Activated CD4-positive, alpha-beta T cell treated with anti-CD3 and anti-CD28 coated beads for 1 hour (primary cell): ENCODE data around the gene MED23.

Experiments
- DNase-seq: peaks from one replicate; pipeline ENCODE4 v3.0.0-alpha.2; 2020

Gene MED23

GRCh38 chr6:131627724-131628682 lies at the start of gene MED23:
Gene MED23, minus strand, starts transcription at chr6:131628242. Its CDS starts 193 bp downstream, at chr6:131628049.
- DNase-seq: peak; percentile 91

DNA sequence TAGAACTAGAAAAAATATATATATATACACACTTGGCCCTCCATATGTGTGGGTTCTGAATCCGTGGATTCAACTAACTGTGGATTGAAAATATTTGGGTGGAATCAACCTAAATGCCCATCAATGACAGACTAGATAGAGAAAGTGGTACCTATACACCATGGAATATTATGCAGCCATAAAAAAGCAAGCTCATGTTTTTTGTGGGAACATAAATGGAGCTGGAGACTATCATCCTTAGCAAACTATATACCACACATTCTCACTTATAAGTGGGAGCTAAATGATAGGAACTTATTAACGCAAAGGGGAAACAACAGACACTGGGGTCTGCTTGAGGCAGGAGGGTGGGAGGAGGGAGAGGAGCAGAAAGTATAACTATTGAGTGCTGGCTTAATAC lies 45.1 kb upstream of the MED23 start:
- no peak for DNase-seq

- DNase-seq: no peak
Measured at GRCh38 chr6:131669891-131670290, 41.8 kb upstream of the MED23 start.

GRCh38 chr6:131663578-131664165 lies 35.6 kb upstream of the MED23 start:
- no peak for DNase-seq

- no peak for DNase-seq
Measured at GRCh38 chr6:131660195-131660594, 32.2 kb upstream of the MED23 start.

- no peak for DNase-seq
Measured at GRCh38 chr6:131658287-131658686, 30.2 kb upstream of the MED23 start.

- DNase-seq: no peak
Measured at GRCh38 chr6:131657630-131658111, 29.6 kb upstream of the MED23 start.

GRCh38 chr6:131657222-131657621 lies 29.2 kb upstream of the MED23 start:
- DNase-seq: no peak

DNA sequence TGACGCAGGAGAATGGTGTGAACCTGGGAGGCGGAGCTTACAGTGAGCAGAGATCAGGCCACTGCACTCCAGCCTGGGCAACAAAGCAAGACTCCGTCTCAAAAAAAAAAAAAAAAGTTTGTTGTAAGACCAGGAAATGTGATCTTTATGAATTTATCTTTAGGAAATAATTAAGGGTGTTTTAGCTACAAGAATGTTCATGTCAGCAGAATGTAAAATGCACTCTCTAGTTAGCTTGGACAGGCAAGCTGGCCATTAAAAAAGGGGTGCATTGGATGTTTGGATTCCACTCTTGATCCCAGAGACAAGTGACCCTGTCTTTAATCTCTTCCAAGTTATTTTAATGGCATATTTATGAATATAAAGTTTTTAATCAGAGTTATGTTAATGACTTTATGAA lies 28.6 kb upstream of the MED23 start:
- no peak for DNase-seq

DNA sequence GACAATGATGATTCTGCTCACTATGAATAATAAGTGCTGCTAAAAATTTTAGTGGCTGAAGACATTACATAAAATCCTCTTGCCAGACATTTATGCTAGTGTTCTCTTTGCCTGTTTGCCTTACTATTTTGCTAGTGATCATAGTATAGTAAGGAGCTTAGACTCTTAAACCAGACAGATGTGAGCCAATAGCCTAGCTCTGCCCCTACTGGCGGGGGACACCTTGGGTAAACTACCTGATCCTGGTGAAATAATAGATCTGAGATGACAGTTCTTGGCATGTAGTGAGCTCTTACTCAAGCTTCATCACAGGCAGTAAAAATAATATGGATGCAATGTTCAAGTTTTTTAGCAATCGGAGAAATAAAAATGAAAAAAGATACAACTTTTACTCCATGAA lies 27.9 kb upstream of the MED23 start:
- DNase-seq: no peak

DNA sequence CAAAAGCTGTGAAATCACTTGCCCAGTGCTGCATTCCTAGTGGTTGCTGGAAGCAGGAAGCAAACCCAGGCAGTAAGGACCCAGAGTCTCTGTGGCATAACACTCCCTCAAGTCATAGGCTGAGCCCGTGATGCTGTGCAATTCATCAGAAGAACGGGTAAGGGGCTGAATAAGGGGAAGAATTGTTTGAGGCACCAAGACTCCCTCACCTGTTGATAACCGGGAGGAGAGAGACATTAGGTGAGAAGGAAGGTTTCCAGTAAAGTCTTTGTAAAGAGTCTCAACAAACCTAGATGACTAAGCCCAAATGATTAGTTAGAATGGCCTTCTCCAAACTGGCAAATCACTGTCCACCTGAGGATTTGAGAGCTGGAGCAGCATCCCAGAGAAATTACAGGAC lies 27.3 kb upstream of the MED23 start:
- DNase-seq: no peak

- no peak for DNase-seq
Measured at GRCh38 chr6:131654326-131654725, 26.3 kb upstream of the MED23 start.

- DNase-seq: no peak
Measured at GRCh38 chr6:131652472-131652871, 24.4 kb upstream of the MED23 start.

DNA sequence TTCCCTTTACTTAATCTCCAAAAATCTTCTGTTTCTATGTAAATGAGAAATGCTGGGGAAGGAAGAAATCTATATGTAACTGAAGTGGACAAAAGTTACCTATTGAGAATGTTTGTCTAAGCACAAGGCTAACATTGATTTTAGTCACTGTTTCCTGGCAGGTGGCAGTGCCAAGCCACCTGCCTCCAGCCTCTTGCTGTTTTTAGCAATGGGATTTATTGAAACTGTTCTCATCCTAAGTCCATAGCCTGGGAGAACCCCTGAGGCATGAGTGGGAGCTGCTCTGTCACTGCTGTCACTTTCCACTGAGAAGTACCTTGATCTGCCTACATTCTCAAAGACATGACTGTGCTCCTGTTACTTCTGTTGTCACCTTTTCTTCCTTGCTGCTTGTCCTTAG lies 23.7 kb upstream of the MED23 start:
- DNase-seq: no peak

DNA sequence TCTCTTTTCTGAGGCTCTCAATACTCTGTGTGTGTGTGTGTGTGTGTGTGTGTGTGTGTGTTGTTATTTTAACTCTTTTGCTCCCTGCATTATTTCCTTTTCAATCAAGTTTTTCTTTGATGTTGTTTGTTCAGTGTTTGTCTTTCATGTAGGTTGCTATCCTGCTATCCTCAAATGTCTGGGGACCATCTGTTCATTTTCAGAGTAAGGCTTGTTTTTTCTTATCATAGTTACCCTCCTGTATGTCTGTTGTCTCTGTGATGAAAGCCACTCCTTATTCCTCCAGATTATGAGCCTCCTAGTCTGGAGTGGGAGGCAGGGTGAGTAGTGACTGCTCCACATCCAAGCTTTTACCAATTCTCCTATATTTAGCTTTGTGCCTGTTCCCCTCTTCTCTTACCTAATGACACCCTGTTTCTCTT lies 18.2 kb upstream of the MED23 start:
- DNase-seq: no peak

- no peak for DNase-seq
Measured at GRCh38 chr6:131645846-131646245, 17.8 kb upstream of the MED23 start.

DNA sequence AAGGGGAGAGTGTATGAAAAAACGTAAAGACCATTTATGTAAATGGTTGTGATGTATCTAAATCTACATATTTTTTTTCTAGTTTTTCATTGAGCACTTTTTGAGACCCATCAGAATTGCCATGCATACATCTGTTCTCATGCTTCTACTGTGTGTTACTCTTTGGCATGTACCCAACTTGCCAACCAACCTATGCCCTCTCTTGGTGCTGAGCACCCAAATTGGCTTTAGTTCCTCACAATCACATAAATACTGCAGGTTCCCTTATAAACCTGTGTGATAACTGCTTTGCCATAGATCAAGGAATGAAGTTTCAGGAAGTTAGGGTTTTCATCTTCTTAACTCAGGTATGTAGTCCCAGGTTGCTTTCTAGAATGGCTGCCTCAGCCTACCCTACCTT lies 16.9 kb upstream of the MED23 start:
- DNase-seq: no peak

DNA sequence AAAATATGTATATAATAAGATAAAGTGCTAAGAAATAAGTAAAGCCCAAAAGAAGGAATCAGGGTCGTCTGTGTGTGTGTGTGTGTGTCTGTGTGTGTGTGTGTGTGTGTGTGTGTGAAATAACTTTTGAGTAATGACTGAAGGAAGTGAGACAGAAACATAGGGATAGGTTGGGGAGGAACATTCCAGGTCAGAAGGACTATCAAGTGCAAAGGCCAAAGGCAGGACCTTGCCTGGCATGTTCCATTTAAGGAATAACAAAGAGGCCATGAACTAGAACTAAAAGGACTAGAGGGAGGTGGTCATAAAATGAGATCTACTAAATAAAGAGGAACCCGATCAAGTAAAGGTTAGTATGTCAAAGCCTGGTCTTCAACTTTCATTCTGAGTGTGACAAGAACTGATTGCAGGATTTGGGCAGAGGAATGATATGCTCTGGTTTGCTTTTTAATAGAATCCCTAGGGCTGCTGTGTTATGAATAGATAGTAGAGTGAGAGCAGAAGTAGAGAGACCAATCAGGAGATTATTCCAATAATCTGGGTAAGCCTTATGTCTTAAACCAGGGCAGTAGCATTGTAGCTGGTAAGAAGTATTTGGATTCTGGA lies 15.9 kb upstream of the MED23 start:
- DNase-seq: no peak

GRCh38 chr6:131642987-131643611 lies 15.1 kb upstream of the MED23 start:
- no peak for DNase-seq

DNA sequence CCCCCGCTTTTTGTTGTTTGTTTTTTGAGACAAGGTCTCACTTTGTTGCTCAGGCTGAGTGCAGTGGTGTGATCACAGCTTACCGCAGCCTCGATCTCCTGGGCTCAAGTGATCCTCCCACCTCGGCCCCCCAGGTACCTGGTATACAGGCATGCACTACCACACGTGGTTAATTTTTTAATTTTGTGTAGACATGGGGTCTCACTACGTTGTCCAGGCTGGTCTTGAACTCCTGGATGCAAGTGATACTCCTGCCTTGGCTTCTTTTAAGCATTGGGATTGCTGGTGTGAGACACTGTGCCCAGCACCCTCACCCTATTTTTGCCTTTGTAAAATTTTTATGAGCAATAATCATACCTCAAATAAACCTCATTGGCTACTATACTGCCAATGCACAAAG lies 14.5 kb upstream of the MED23 start:
- DNase-seq: no peak

- DNase-seq: no peak
Measured at GRCh38 chr6:131641554-131641953, 13.5 kb upstream of the MED23 start.

DNA sequence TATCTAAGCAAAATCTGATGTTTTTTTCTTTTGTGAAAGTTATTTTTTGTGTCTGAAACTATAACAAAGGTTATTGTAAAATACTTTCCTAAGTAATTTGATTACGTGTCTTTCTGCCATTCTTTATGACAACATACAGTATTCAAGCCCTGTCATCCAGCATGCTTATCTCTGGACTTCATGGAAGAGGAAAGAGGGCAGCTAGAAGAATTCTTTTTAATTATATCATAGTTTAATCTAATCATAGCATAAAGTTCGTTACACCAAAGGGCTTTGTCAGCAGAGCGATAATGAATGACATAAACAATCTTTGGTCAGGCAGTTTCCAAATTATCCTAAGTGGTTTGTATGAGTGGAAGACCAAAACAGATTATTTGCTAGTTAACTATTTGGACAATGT lies 12.5 kb upstream of the MED23 start:
- no peak for DNase-seq

DNA sequence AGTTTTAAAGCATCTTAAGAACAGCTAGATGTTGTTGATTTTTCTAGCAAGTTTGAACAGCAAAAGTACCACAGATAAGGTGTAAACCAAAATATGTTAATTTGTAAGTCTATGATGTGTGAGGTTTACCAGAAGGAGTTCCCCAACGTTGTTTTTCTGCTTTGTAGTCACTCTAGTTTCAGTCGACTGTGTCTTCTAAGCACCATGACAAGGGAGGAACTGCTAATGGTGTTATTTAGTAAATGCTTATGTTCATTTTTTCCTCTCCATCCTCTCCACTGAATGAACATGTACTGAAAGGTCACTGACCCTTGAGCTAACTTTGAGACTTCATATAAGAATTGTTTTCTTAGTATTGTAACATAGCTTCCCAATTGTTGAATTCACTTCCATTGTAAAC lies 12.1 kb upstream of the MED23 start:
- DNase-seq: no peak
